PC-3 (cell line): Measurements from ENCODE around the gene ESCO1. TPM values are rescaled to one million over a fixed set of nuclear protein-coding genes. Genes with fewer than 3 reads are reported as not detected.

Source experiments
- ATAC-seq: fragments of 200-7000 bp; cut with Tn5 transposase; 2 replicates; pipeline ENCODE4 v1.9.1; 2020; ENCODE audit warnings: mild to moderate bottlenecking, moderate library complexity
- BruUV-seq: library from RNA; stranded (reverse); fragments of 400-500 nt; replicated peaks from 2 replicates; lab custom pipeline; 2021; lab: Mats Ljungman, UMichigan
- CTCF ChIA-PET: fragments of 300-600 bp; sonication (Branson Sonifier 250); formaldehyde crosslinking; loops from one replicate; lab custom pipeline; 2022; ENCODE audit warnings: antibody characterized with exemption; lab: Charles Lee
- POLR2A ChIA-PET: fragments of 300-600 bp; sonication (Branson Sonifier 250); formaldehyde crosslinking; loops from one replicate; lab custom pipeline; 2022; ENCODE audit warnings: antibody characterized with exemption; ENCODE audit not compliant: unreplicated experiment; lab: Charles Lee
- DNase-seq: peaks from one replicate; pipeline ENCODE4 v3.0.0-alpha.2; 2015
- H2AFZ ChIP-seq: fragments of 300-600 bp; sonication (generic); 2 replicates; pipeline ENCODE4 v1.6.0; 2016; ENCODE audit warnings: antibody characterized with exemption, low read length
- H3F3A ChIP-seq: fragments of 300-600 bp; sonication (generic); one replicate; pipeline ENCODE4 v1.6.0; 2017; ENCODE audit warnings: antibody characterized with exemption, low read length, control low read depth, mild to moderate bottlenecking; ENCODE audit not compliant: unreplicated experiment
- H3K27ac ChIP-seq: fragments of 300-600 bp; sonication (generic); 2 replicates; pipeline ENCODE4 v1.5.1; 2016; ENCODE audit warnings: mild to moderate bottlenecking, low read length
- H3K27me3 ChIP-seq: fragments of 300-600 bp; sonication (generic); 2 replicates; pipeline ENCODE4 v1.6.1; 2016; ENCODE audit warnings: low read length, mixed read lengths
- H3K36me3 ChIP-seq: fragments of 300-600 bp; sonication (generic); 2 replicates; pipeline ENCODE4 v1.6.1; 2016; ENCODE audit warnings: low read depth, mixed run types, low read length, mixed read lengths
- H3K4me1 ChIP-seq: fragments of 300-600 bp; sonication (generic); 2 replicates; pipeline ENCODE4 v1.5.1; 2016; ENCODE audit warnings: low read length; ENCODE audit not compliant: insufficient read depth
- H3K4me2 ChIP-seq: fragments of 300-600 bp; sonication (generic); 2 replicates; pipeline ENCODE4 v1.6.0; 2016; ENCODE audit warnings: low read length
- H3K4me3 ChIP-seq: fragments of 300-600 bp; sonication (generic); 2 replicates; pipeline ENCODE4 v1.5.1; 2016; ENCODE audit warnings: mild to moderate bottlenecking, low read length, mixed read lengths
- H3K79me2 ChIP-seq: fragments of 300-600 bp; sonication (generic); 2 replicates; pipeline ENCODE4 v1.6.1; 2017; ENCODE audit warnings: low read length, mixed read lengths
- H3K9ac ChIP-seq: fragments of 300-600 bp; sonication (generic); 2 replicates; pipeline ENCODE4 v1.6.0; 2016; ENCODE audit warnings: mild to moderate bottlenecking, low read length
- H3K9me2 ChIP-seq: fragments of 300-600 bp; sonication (generic); replicated peaks from 2 replicates; pipeline ENCODE4 v1.6.1; 2016; ENCODE audit warnings: mixed run types, low read length, mixed read lengths
- H3K9me3 ChIP-seq: fragments of 300-600 bp; sonication (generic); 2 replicates; pipeline ENCODE4 v1.6.1; 2016; ENCODE audit warnings: low read length, mixed read lengths
- H4K20me1 ChIP-seq: fragments of 300-600 bp; sonication (generic); 2 replicates; pipeline ENCODE4 v1.6.1; 2016; ENCODE audit warnings: low read length, mixed read lengths
- EZH2 ChIP-seq: fragments of 300-600 bp; sonication (generic); IDR thresholded peaks from one replicate; pipeline ENCODE4 v1.6.1; 2017; ENCODE audit warnings: antibody characterized with exemption, mild to moderate bottlenecking, low read length; ENCODE audit not compliant: unreplicated experiment
- EZH2phosphoT487 ChIP-seq: fragments of 300-600 bp; sonication (generic); IDR thresholded peaks from 2 replicates; pipeline ENCODE4 v1.6.1; 2018; ENCODE audit warnings: mild to moderate bottlenecking, antibody characterized with exemption, low read length, borderline replicate concordance
- intact Hi-C: fragments of 100-400 bp; cut with micrococcal nuclease; formaldehyde crosslinking; loops from 2 replicates; pipeline ENCODE4 v1.9.0; 2023
- total RNA-seq: library from RNA; depleted of rRNA; stranded (reverse); fragments of >200 nt; gene quantifications from 2 replicates; pipeline ENCODE4 v1.2.3, GENCODE V29; 2014
- TF ChIP-seq, protein P1 (sequence below): fragments of 300-600 bp; sonication (generic); conservative IDR thresholded peaks from 2 replicates; pipeline ENCODE4 v1.5.1; 2017; ENCODE audit warnings: antibody characterized with exemption, low read depth, mild to moderate bottlenecking, low read length

The ESCO1 gene
- total RNA-seq, 1 experiment from 2014 or later = 17.0 TPM

DNA sequence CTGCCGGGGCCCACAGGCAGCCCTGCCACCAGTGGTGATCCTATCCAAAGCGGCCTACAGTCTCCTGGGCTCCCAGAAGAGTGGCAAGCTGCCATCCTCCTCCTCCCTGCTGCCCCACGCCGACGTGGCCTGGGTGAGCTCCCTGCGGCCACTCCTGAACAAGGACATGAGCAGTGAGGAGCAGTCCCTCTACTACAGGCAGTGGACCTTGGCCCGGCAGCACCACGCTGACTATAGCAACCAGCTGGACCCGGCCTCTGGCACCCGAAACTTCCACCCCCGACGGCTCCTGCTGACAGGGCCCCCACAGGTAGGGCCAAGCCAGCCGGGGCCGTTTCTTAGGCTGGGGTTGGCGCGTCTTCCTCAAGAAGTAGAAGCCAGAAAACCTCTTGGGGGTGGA lies 100.5 kb downstream of the ESCO1 start:
- ChIA-PET POLR2A (no interaction called here), CTCF (no interaction called here)
- no TSS peak for BruUV-seq
- no peaks in the 10 kb centered on the region for H3K9me2 ChIP-seq
- no peaks in the 10 kb centered on the region for H3K27me3 ChIP-seq
- TF ChIP-seq, protein P1, sequence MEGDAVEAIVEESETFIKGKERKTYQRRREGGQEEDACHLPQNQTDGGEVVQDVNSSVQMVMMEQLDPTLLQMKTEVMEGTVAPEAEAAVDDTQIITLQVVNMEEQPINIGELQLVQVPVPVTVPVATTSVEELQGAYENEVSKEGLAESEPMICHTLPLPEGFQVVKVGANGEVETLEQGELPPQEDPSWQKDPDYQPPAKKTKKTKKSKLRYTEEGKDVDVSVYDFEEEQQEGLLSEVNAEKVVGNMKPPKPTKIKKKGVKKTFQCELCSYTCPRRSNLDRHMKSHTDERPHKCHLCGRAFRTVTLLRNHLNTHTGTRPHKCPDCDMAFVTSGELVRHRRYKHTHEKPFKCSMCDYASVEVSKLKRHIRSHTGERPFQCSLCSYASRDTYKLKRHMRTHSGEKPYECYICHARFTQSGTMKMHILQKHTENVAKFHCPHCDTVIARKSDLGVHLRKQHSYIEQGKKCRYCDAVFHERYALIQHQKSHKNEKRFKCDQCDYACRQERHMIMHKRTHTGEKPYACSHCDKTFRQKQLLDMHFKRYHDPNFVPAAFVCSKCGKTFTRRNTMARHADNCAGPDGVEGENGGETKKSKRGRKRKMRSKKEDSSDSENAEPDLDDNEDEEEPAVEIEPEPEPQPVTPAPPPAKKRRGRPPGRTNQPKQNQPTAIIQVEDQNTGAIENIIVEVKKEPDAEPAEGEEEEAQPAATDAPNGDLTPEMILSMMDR = no peak
- TF ChIP-seq EZH2phosphoT487 (no peak), EZH2 (no peak)
- H4K20me1 ChIP-seq = no peaks in the 10 kb centered on the region
- no peak for DNase-seq
- ATAC-seq = no peak
- H3K4me3 ChIP-seq = no peak overlapping the region
- no peaks in the 10 kb centered on the region for H3F3A ChIP-seq
- no peak overlapping the region for H3K4me2 ChIP-seq
- H3K79me2 ChIP-seq = no peaks in the 10 kb centered on the region
- no peaks in the 10 kb centered on the region for H3K36me3 ChIP-seq
- H3K9me3 ChIP-seq = no peaks in the 10 kb centered on the region
- no peak overlapping the region for H3K9ac ChIP-seq
- intact Hi-C loops = no loop called here
- H3K27ac ChIP-seq = no peak overlapping the region
- H2AFZ ChIP-seq = no peak overlapping the region
- H3K4me1 ChIP-seq = no peaks in the 10 kb centered on the region

- ChIA-PET POLR2A (interaction anchor here (0.6 kb wide), 1 partner anchor 18 kb away, joined by 5 read pairs; no protein-coding TSS in a partner anchor), CTCF (no interaction called here)
- H4K20me1 ChIP-seq = no peaks in the 10 kb centered on the region
- no peak overlapping the region for H3K9ac ChIP-seq
- no peaks in the 10 kb centered on the region for H3K4me1 ChIP-seq
- H3K9me2 ChIP-seq = no peaks in the 10 kb centered on the region
- H3K4me3 ChIP-seq = no peak overlapping the region
- no TSS peak for BruUV-seq
- no peaks in the 10 kb centered on the region for H3K36me3 ChIP-seq
- no peak for DNase-seq
- intact Hi-C loops = no loop called here
- no peaks in the 10 kb centered on the region for H3K27me3 ChIP-seq
- H3K79me2 ChIP-seq = no peaks in the 10 kb centered on the region
- H2AFZ ChIP-seq = no peak overlapping the region
- no peak overlapping the region for H3K27ac ChIP-seq
- no peaks in the 10 kb centered on the region for H3F3A ChIP-seq
- no peak overlapping the region for H3K4me2 ChIP-seq
- H3K9me3 ChIP-seq = no peaks in the 10 kb centered on the region
- ATAC-seq = no peak
- TF ChIP-seq EZH2 (no peak), EZH2phosphoT487 (no peak)
- TF ChIP-seq, protein P1 = no peak
These were observed 104.1 kb downstream of the ESCO1 start for GRCh38 chr18:21496277-21496835.

GRCh38 chr18:21490748-21491147 lies 109.8 kb downstream of the ESCO1 start:
- Histone ChIP-seq H3K4me3 (no peak overlapping the region), H3K79me2 (no peaks in the 10 kb centered on the region), H3K27ac (no peak overlapping the region), H3K9me2 (no peaks in the 10 kb centered on the region), H4K20me1 (no peaks in the 10 kb centered on the region), H3K36me3 (no peaks in the 10 kb centered on the region), H3K27me3 (no peaks in the 10 kb centered on the region), H3K4me1 (no peaks in the 10 kb centered on the region), H3F3A (no peaks in the 10 kb centered on the region), H2AFZ (no peak overlapping the region), H3K9me3 (no peaks in the 10 kb centered on the region), H3K4me2 (no peak overlapping the region), H3K9ac (no peak overlapping the region)
- TF ChIP-seq EZH2 = no peak
- no peak for TF ChIP-seq EZH2phosphoT487
- TF ChIP-seq, protein P1 = no peak
- DNase-seq (no peak), ATAC-seq (no peak)
- no TSS peak for BruUV-seq
- ChIA-PET CTCF (no interaction called here), POLR2A (no interaction called here)
- intact Hi-C loops = no loop called here
